ENCODE data around the gene SPTBN5.

The SPTBN5 gene

GRCh38 chr15:41882689-41883483 lies 11.0 kb downstream of the SPTBN5 start:
- DNase-seq (ENCODE audit: low spot score): no peak

GRCh38 chr15:41881920-41882688 lies 11.7 kb downstream of the SPTBN5 start:
- no peak for DNase-seq (ENCODE audit: low spot score)

GRCh38 chr15:41881550-41881919 lies 12.3 kb downstream of the SPTBN5 start:
- DNase-seq (ENCODE audit: low spot score): no peak

DNA sequence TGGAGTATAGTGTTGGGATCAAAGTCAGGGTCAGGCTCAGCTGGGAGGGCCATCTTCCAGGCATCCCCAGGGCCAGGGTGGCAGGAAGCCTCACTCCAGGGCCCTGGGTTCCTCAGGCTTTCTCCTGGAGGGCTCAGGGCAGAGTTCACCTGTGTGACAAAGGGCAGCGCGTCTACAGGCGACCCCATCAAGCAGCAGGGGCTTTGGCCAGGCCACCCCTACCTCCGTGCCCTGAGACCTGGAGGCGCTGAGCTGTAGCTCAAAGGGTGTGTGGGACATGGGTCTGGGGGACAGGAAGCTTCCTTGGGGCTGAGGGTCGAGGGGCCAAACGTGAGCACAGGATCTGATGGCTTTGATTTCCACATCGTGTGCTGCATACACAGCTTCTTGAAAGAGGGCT lies 12.8 kb downstream of the SPTBN5 start:
- no peak for DNase-seq (ENCODE audit: low spot score)

- no peak for DNase-seq (ENCODE audit: low spot score)
Measured at GRCh38 chr15:41880156-41880877, 13.5 kb downstream of the SPTBN5 start.

GRCh38 chr15:41879321-41879845 lies 14.5 kb downstream of the SPTBN5 start:
- no peak for DNase-seq (ENCODE audit: low spot score)

DNA sequence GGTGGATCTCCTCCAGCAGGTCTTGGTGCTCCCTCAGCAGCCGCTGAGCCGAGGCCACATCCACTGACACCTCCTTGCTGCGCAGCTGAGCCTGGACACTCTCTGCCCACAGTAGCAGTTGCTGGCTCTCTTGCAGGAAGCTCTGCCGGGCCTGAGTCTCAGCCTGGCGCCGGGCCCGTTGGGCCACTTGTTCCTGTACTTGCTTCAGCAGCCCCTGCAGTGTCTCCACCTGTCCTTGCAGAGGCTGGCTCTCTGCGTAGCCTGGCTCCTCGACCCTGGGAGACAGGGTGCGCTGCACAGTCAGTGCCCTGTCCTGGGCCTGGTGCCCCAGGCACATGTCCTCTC lies 15.5 kb downstream of the SPTBN5 start:
- no peak for DNase-seq (ENCODE audit: low spot score)

GRCh38 chr15:41877631-41878354 lies 16.1 kb downstream of the SPTBN5 start:
- no peak for DNase-seq (ENCODE audit: low spot score)

DNA sequence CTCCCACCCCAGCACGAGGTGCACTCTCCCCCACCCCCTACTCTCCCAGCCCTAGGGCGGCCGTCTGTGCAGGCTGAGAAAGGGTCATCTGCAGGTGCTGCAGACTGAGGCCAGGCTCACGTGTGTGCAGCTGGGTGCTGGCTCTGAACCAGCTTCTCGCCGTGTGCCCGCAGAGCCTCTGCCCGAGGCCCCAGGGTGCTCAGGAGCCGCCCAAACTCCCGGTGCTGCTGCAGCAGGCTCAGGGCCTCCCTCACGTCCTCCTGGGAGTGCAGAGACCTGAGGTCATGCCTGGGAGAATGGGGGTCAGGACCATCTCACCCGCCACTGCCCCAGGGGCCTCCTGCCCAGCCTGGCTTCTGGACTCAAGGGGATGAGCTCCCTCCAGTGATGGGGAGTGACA lies 17.2 kb downstream of the SPTBN5 start:
- no peak for DNase-seq (ENCODE audit: low spot score)

- no peak for DNase-seq (ENCODE audit: low spot score)
Measured at GRCh38 chr15:41876007-41876406, 17.8 kb downstream of the SPTBN5 start.

- DNase-seq (ENCODE audit: low spot score): no peak
Measured at GRCh38 chr15:41874736-41875135, 19.1 kb downstream of the SPTBN5 start.

DNA sequence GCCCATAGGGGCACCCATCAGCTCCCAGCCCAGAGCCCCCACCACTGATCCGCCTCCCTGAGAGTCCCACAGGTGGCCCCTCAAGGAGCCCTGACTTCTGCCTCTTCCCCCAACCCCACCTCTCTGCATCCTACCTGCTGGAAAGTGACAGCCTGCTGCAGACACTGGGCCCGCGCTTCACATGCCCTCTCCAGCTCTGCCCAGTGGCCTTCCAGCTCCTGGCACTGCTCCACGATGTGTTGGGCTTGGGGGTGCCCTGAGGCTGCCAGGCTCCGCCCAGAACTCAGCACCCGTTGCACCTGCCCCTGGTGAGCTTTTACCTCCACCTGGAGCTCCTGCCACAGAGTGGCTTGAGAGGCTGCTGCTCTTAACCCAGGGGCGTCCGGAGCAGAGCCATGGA lies 20.1 kb downstream of the SPTBN5 start:
- DNase-seq (ENCODE audit: low spot score): no peak

DNA sequence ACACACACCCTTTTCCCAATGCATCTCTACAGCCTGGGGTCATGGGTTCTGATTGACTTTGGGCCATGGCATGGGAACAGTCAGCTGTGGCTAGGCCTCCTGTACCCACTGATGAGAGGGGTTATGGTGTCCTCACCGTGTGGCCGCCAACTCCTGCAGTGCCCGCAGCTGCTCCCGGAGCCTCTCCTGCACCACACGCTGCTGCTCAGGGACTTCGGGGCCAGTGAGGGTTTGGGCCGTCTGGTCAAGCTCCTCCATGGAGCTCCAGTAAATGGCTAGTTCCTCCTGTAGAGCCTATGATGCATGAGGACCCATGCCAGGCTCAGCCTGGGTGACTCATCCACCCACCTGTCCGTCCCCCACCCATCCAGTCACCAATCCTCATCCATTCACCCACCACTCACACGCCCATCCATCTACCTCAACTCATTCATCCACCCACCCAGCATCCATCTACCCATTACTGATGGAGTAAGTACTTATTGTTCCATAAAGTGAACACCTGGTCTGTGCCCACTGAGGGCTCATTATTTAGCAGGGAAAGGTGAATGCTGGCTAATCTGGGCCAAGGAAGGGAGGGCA lies 21.6 kb downstream of the SPTBN5 start:
- DNase-seq (ENCODE audit: low spot score): no peak

- DNase-seq (ENCODE audit: low spot score): no peak
Measured at GRCh38 chr15:41871175-41871905, 22.5 kb downstream of the SPTBN5 start.

- DNase-seq (ENCODE audit: low spot score): no peak
Measured at GRCh38 chr15:41870689-41871081, 23.2 kb downstream of the SPTBN5 start.

- DNase-seq (ENCODE audit: low spot score): no peak
Measured at GRCh38 chr15:41869770-41870688, 23.8 kb downstream of the SPTBN5 start.

DNA sequence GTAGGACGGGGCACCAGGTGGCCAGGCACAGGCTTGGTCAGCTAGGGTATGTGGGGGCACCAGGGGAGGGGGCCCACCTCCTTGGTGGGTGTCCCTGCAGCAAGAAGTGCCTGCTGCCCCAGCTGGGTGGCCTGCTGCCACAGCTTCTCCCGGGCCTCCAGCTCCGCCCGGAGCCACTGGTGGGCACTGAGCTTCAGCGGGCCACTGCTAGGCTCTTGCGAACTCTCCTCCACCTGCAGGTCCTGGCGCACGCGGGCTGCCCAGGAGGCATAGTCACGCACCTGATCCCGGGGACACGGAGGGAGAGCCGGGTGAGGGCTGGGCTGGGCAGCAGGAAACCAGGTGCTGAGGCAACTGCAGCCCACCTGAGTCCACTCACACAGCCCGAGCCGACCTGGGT lies 25.5 kb downstream of the SPTBN5 start:
- DNase-seq (ENCODE audit: low spot score): no peak

DNA sequence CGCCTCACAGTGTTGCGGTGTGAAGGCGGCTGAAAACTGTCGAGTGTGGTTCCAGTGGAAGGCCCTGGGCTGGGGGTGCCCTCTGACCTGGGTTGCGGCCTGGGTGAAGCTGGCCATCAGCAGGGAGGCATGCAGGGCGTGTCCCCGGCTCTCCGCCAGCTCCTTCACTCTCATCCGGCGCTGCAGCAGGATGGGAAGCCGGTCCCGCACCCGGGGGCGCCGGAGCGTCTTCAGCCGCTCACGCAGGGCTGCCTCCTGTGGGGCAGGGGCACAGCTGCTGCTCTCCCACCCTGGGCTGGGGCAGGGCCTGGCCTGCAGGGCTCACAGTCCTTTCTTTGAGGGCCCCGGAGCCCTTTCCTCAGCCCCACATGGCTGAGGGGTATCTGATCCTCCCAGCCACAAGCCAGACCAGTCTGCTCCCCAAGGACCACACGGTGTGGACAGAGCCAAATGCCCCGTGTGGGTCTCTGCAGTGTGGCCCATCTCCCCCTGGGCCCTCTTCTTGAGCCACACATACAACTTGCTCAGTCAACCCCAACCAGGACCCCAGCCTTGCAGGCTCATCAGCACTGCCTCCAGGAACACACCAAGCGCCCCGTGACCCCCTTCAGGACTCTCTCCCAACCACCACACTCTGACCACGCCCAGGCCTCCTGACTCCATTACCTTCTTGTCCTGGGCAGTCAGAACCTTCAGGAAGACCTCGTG lies 26.8 kb downstream of the SPTBN5 start:
- no peak for DNase-seq (ENCODE audit: low spot score)

GRCh38 chr15:41866263-41866703 lies 27.6 kb downstream of the SPTBN5 start:
- DNase-seq (ENCODE audit: low spot score): no peak
